Measurements from ENCODE around the gene SREK1.
"Not testable (repeated sequence)": the region's sequence is repeated elsewhere in the genome, so short reads cannot be mapped to it uniquely, and the experiment has no call there.

SREK1 gene

GRCh38 chr5:66222455-66222854 lies 78.4 kb downstream of the SREK1 start:
- no peak for DNase-seq (ENCODE audit: low spot score)

GRCh38 chr5:66222896-66223295 lies 78.8 kb downstream of the SREK1 start:
- not testable (repeated sequence) for DNase-seq (ENCODE audit: low spot score)

- DNase-seq (ENCODE audit: low spot score), result no peak
Observed at GRCh38 chr5:66223637-66224036, 79.5 kb downstream of the SREK1 start.

DNA sequence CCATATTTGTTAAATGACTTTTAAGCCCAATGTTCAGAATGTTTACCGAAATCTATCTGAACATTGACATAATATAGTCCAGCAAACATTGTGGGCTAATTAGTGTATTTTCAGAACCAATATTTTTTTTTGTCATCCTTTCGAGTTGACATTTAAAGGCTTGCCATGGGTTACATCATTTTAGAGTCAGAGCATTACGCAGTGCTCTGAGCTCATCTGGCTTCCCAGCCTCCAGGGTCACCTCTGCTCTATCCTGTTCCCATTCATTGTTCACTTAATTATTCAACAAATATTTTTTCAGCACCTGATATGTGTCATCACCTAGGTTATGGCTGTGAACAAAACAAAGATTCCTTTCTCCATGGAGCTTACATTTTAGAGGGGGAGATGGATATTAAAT lies 80.2 kb downstream of the SREK1 start:
- DNase-seq (ENCODE audit: low spot score), result no peak

DNA sequence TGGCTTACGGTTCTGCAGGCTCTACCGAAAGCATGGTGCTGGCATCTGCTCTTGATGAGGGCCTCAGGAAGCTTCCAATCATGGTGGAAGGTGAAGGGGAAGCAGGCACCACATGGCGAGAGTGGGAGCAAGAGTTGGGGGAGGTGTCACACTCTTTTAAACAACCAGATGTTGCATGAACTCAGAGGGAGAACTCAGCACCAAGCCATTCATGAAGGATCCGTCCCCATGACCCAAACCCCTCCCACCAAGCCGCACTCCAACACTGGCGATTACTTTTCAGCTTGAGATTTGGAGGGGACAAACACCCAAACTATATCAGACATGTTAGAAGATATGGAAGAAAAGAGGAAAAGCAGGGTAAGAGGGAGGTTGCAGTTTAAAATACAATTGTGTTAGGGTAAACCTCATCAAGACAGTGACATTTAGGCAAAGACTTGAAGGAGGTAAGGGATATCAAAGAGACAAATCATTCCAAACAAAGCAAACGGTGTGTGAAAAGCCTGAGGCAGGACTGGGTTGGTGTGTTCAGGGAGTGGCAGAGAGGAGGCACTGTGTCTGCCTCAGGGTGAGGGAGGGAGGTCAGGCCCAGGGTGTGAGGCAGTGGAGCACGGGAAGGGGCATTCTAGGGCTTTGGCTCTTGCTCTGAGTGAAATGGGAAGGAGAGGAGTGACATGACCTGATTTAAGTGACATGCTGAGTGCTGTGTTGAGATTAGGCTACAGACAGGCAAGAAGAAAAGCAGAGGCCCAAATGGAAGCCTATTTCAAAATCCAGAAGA lies 80.9 kb downstream of the SREK1 start:
- DNase-seq (ENCODE audit: low spot score), result no peak

DNA sequence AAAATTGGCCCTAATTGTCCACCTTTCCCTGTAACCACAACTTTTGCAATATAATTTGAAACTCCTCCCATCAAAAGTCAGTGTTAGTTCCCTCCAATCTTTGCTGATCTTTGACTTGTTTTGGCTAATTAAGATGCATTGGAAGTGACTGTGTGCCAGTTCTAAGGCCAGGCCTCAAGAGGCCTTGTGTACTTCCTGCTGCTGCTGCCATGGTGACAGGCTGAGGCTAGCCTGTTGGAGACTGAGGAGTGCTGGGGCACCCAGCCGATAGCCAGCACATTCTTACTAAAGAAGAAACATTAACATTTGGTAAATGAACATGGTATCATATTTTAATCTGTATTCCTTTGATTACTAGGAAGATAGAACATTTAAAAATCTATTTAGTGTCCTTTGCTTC lies 86.5 kb downstream of the SREK1 start:
- no peak for DNase-seq (ENCODE audit: low spot score)

- no peak for DNase-seq (ENCODE audit: low spot score)
Observed at GRCh38 chr5:66231508-66231907, 87.4 kb downstream of the SREK1 start.

GRCh38 chr5:66232275-66232674 lies 88.2 kb downstream of the SREK1 start:
- DNase-seq (ENCODE audit: low spot score), result no peak

GRCh38 chr5:66232706-66233445 lies 88.8 kb downstream of the SREK1 start:
- DNase-seq (ENCODE audit: low spot score), result no peak

All from left forelimb (tissue), 1 donor.